PC-9 (cell line): ENCODE measurements around the gene ZDHHC19. TPM values are rescaled to one million over a fixed set of nuclear protein-coding genes. Genes with fewer than 3 reads are reported as not detected.

Experiments used
- BruUV-seq: library from RNA; stranded (reverse); fragments of 400-500 nt; replicated peaks from 2 replicates; lab custom pipeline; 2021; lab: Mats Ljungman, UMichigan
- CTCF ChIA-PET: fragments of 300-600 bp; sonication (Branson Sonifier 250); formaldehyde crosslinking; loops from one replicate; lab custom pipeline; 2022; ENCODE audit warnings: antibody characterized with exemption; lab: Charles Lee
- POLR2A ChIA-PET: fragments of 300-600 bp; sonication (Branson Sonifier 250); formaldehyde crosslinking; loops from one replicate; lab custom pipeline; 2022; ENCODE audit warnings: antibody characterized with exemption; ENCODE audit not compliant: unreplicated experiment; lab: Charles Lee
- DNase-seq, 2 experiments: peaks; one replicate each; pipeline versions ENCODE4 v3.0.0 to v3.0.0-alpha.2; 2015 to 2022; ENCODE audit warnings: mixed read lengths in 1 of 2
- H2AFZ ChIP-seq: fragments of 200-600 bp; sonication (generic); 2 replicates; pipeline ENCODE4 v1.8.1; 2017; ENCODE audit warnings: antibody characterized with exemption
- H3F3A ChIP-seq: fragments of 200-600 bp; sonication (generic); 2 replicates; pipeline ENCODE4 v1.8.1; 2017; ENCODE audit warnings: antibody characterized with exemption, mild to moderate bottlenecking, low read depth; ENCODE audit not compliant: insufficient read depth
- H3K27ac ChIP-seq: fragments of 200-600 bp; sonication (generic); 2 replicates; pipeline ENCODE4 v1.6.1; 2016; ENCODE audit warnings: mixed run types
- H3K27me3 ChIP-seq: fragments of 200-600 bp; sonication (generic); 2 replicates; pipeline ENCODE4 v1.6.1; 2016; ENCODE audit warnings: low read depth, mixed run types; ENCODE audit not compliant: insufficient read depth
- H3K36me3 ChIP-seq: fragments of 200-600 bp; sonication (generic); 2 replicates; pipeline ENCODE4 v1.6.1; 2016; ENCODE audit warnings: low read depth, mixed run types
- H3K4me1 ChIP-seq: fragments of 200-600 bp; sonication (generic); replicated peaks from 2 replicates; pipeline ENCODE4 v1.6.1; 2016; ENCODE audit warnings: mixed run types; ENCODE audit not compliant: insufficient read depth
- H3K4me2 ChIP-seq: fragments of 200-600 bp; sonication (generic); 2 replicates; pipeline ENCODE4 v1.6.1; 2017; ENCODE audit warnings: mixed run types
- H3K4me3 ChIP-seq: fragments of 200-600 bp; sonication (generic); 2 replicates; pipeline ENCODE4 v1.6.1; 2016; ENCODE audit warnings: mixed run types
- H3K79me2 ChIP-seq: fragments of 200-600 bp; sonication (generic); 2 replicates; pipeline ENCODE4 v1.6.1; 2017; ENCODE audit warnings: low read depth, mixed run types
- H3K9me2 ChIP-seq: fragments of 200-600 bp; sonication (generic); 2 replicates; pipeline ENCODE4 v1.8.1; 2017; ENCODE audit warnings: mild to moderate bottlenecking; ENCODE audit not compliant: insufficient read depth
- H3K9me3 ChIP-seq: fragments of 200-600 bp; sonication (generic); 2 replicates; pipeline ENCODE4 v1.8.1; 2016; ENCODE audit warnings: low read depth; ENCODE audit not compliant: insufficient read depth
- H4K20me1 ChIP-seq: fragments of 200-600 bp; sonication (generic); 2 replicates; pipeline ENCODE4 v1.8.1; 2017; ENCODE audit not compliant: insufficient read depth
- CTCF ChIP-seq: fragments of 200-600 bp; sonication (generic); conservative IDR thresholded peaks from 2 replicates; pipeline ENCODE4 v1.6.1; 2017; ENCODE audit warnings: mixed run types, antibody characterized with exemption, mild to moderate bottlenecking, moderate library complexity
- EZH2 ChIP-seq: fragments of 200-600 bp; sonication (generic); IDR thresholded peaks from 2 replicates; pipeline ENCODE4 v1.8.0; 2017; ENCODE audit warnings: antibody characterized with exemption, low read depth
- intact Hi-C: fragments of 100-400 bp; cut with micrococcal nuclease; formaldehyde crosslinking; loops from one replicate; pipeline ENCODE4 v1.10.0; 2022; ENCODE audit not compliant: unreplicated experiment
- total RNA-seq: library from RNA; stranded (reverse); gene quantifications from 2 replicates; pipeline ENCODE4 v1.2.3, GENCODE V29; 2021

Gene ZDHHC19
- total RNA-seq, 1 experiment from 2014 or later: not detected

GRCh38 chr3:196178993-196179379, 32.2 kb downstream of the ZDHHC19 start:
- Histone ChIP-seq H3K27ac (no peak overlapping the region), H3K9me3 (no peaks in the 10 kb centered on the region), H3K4me1 (peaks cover 21% of the 10 kb centered on the region), H3F3A (peaks cover 26% of the 10 kb centered on the region), H4K20me1 (no peaks in the 10 kb centered on the region; the same call in 1 of the 2 replicates), H3K4me2 (no peak overlapping the region), H3K4me3 (no peak overlapping the region), H2AFZ (no peak overlapping the region), H3K27me3 (no peaks in the 10 kb centered on the region), H3K36me3 (no peaks in the 10 kb centered on the region), H3K9me2 (no peaks in the 10 kb centered on the region), H3K79me2 (no peaks in the 10 kb centered on the region)
- intact Hi-C loops: no loop called here
- TF ChIP-seq CTCF: no peak
- TF ChIP-seq EZH2: no peak
- DNase-seq: no peak
- ChIA-PET POLR2A (no interaction called here), CTCF (interaction anchor here (0.6 kb wide), 1 partner anchor 40 kb away, joined by 4 read pairs; no protein-coding TSS in a partner anchor)
- no TSS peak for BruUV-seq

GRCh38 chr3:196177967-196178366, 33.2 kb downstream of the ZDHHC19 start:
- no peak overlapping the region for H3K4me2 ChIP-seq
- H2AFZ ChIP-seq: no peak overlapping the region
- H4K20me1 ChIP-seq: no peaks in the 10 kb centered on the region; the same call in 1 of the 2 replicates
- no TSS peak for BruUV-seq
- no peak for TF ChIP-seq CTCF
- no peak for TF ChIP-seq EZH2
- no peaks in the 10 kb centered on the region for H3K9me2 ChIP-seq
- no peaks in the 10 kb centered on the region for H3K9me3 ChIP-seq
- intact Hi-C loops: no loop called here
- no peaks in the 10 kb centered on the region for H3K36me3 ChIP-seq
- H3K27ac ChIP-seq: no peak overlapping the region
- ChIA-PET CTCF (no interaction called here), POLR2A (no interaction called here)
- no peaks in the 10 kb centered on the region for H3K27me3 ChIP-seq
- H3K79me2 ChIP-seq: no peaks in the 10 kb centered on the region
- H3K4me3 ChIP-seq: no peak overlapping the region
- H3K4me1 ChIP-seq: peaks cover 13% of the 10 kb centered on the region
- H3F3A ChIP-seq: peaks cover 17% of the 10 kb centered on the region
- no peak for DNase-seq

- Histone ChIP-seq H3K9me2 (no peaks in the 10 kb centered on the region), H3K36me3 (no peaks in the 10 kb centered on the region), H3K79me2 (no peaks in the 10 kb centered on the region), H3F3A (peaks cover 17% of the 10 kb centered on the region), H3K4me1 (peaks cover 11% of the 10 kb centered on the region; the same call in 1 of the 2 replicates), H3K4me2 (no peak overlapping the region), H3K27me3 (no peaks in the 10 kb centered on the region), H2AFZ (no peak overlapping the region), H3K27ac (no peak overlapping the region), H3K4me3 (no peak overlapping the region), H4K20me1 (no peaks in the 10 kb centered on the region; the same call in 1 of the 2 replicates), H3K9me3 (no peaks in the 10 kb centered on the region)
- BruUV-seq: no TSS peak
- TF ChIP-seq CTCF: no peak
- TF ChIP-seq EZH2: no peak
- POLR2A ChIA-PET: no interaction called here
- CTCF ChIA-PET: no interaction called here
- DNase-seq: no peak
- intact Hi-C loops: no loop called here
These were observed 33.6 kb downstream of the ZDHHC19 start for GRCh38 chr3:196177567-196177966.
